GM13976 (cell line): ENCODE data around the gene GAL3ST3.
"Not testable (repeated sequence)": the region's sequence is repeated elsewhere in the genome, so short reads cannot be mapped to it uniquely, and the experiment has no call there.

Source experiments
- DNase-seq: peaks from one replicate; pipeline ENCODE4 v3.0.0; 2012; ENCODE audit warnings: low spot score
- CTCF ChIP-seq: IDR thresholded peaks from 2 replicates; pipeline ENCODE4 v1.5.1; 2012; ENCODE audit warnings: borderline replicate concordance, mild to moderate bottlenecking; ENCODE audit not compliant: insufficient read depth; ENCODE audit errors: extremely low read depth, missing control alignments, control extremely low read depth
- in situ Hi-C: fragments of 300-500 bp; cut with MboI; formaldehyde crosslinking; loops from one replicate; pipeline ENCODE4 v1.12.0; 2022; ENCODE audit warnings: low sequenced_read_pairs, mixed read lengths, inconsistent platforms; ENCODE audit not compliant: unreplicated experiment

GAL3ST3 gene

GRCh38 chr11:66083767-66084166, 34.8 kb upstream of the GAL3ST3 start:
- no peak for DNase-seq
- TF ChIP-seq CTCF = no peak
- in situ Hi-C loops = no loop called here

GRCh38 chr11:66082946-66083698, 34.2 kb upstream of the GAL3ST3 start:
- DNase-seq = no peak
- in situ Hi-C loops = no loop called here
- TF ChIP-seq CTCF = no peak

- in situ Hi-C loops = no loop called here
- no peak for TF ChIP-seq CTCF
- peak; percentile 51 for DNase-seq
Observed at GRCh38 chr11:66081505-66081904, 32.5 kb upstream of the GAL3ST3 start.

- no peak for TF ChIP-seq CTCF
- no peak for DNase-seq
- in situ Hi-C loops = no loop called here
Observed at GRCh38 chr11:66080055-66080817, 31.3 kb upstream of the GAL3ST3 start.

GRCh38 chr11:66078949-66079348, 30.0 kb upstream of the GAL3ST3 start:
- DNase-seq, in situ Hi-C loops: not testable (repeated sequence)

- in situ Hi-C loops = no loop called here
- DNase-seq = no peak
- TF ChIP-seq CTCF = no peak
Observed at GRCh38 chr11:66077927-66078326, 29.0 kb upstream of the GAL3ST3 start.

GRCh38 chr11:66076561-66076960, 27.6 kb upstream of the GAL3ST3 start:
- no peak for TF ChIP-seq CTCF
- no peak for DNase-seq
- in situ Hi-C loops = no loop called here
